HepG2 (cell line): ENCODE measurements around the gene HRH3. TPM values are rescaled to one million over a fixed set of nuclear protein-coding genes. Genes with fewer than 3 reads are reported as not detected.
A peak's percentile ranks its signal among the peaks of the same experiment; 100 is the strongest.

Source experiments
- CCAR2 ChIP-seq: fragments of 200-400 bp; formaldehyde crosslinking; optimal IDR thresholded peaks from 2 replicates; pipeline ENCODE3; 2018; ENCODE audit warnings: low read depth, mild to moderate bottlenecking, low read length, moderate library complexity
- GATAD1 ChIP-seq: IDR thresholded peaks from 2 replicates; pipeline ENCODE4 v1.6.1; 2016; ENCODE audit warnings: missing genetic modification reagents, missing compliant biosample characterization
- HCFC1 ChIP-seq: fragments of 150-350 bp; IDR thresholded peaks from 2 replicates; pipeline ENCODE4 v1.6.1; 2014; ENCODE audit warnings: low read depth, low read length
- KAT8 ChIP-seq: IDR thresholded peaks from 2 replicates; pipeline ENCODE4 v1.6.1; 2016; ENCODE audit warnings: missing genetic modification reagents, missing compliant biosample characterization
- MXI1 ChIP-seq: IDR thresholded peaks from 3 replicates; pipeline ENCODE4 v1.6.1; 2012; ENCODE audit warnings: low read depth, low read length, inconsistent platforms, borderline replicate concordance
- MYPOP ChIP-seq: sonication (generic); formaldehyde crosslinking; IDR thresholded peaks from 2 replicates; pipeline ENCODE4 v1.8.1; 2023; ENCODE audit warnings: mild to moderate bottlenecking, moderate library complexity, missing genetic modification reagents
- NR2F1 ChIP-seq, 2 experiments: fragments of 450-650 bp in 1 of 2; formaldehyde crosslinking in 1 of 2; IDR thresholded peaks; 2 replicates each; pipeline versions ENCODE4 v1.5.0 to v1.6.1; 2016 to 2020; ENCODE audit warnings: mild to moderate bottlenecking in 1 of 2, missing compliant biosample characterization in 1 of 2, missing genetic modification reagents in 1 of 2, moderate library complexity in 1 of 2
- POLR2A ChIP-seq, 2 experiments: IDR thresholded peaks; 2 replicates each; pipeline ENCODE4 v1.6.1; 2011; ENCODE audit warnings: low read depth in 2 of 2, low read length in 2 of 2, mild to moderate bottlenecking in 1 of 2, moderate library complexity in 1 of 2; ENCODE audit not compliant: insufficient read depth in 1 of 2
- RAD51 ChIP-seq: fragments of 450-650 bp; IDR thresholded peaks from 2 replicates; pipeline ENCODE4 v1.6.1; 2016; ENCODE audit warnings: borderline replicate concordance
- RARA ChIP-seq: IDR thresholded peaks from 2 replicates; pipeline ENCODE4 v1.6.1; 2016; ENCODE audit warnings: missing genetic modification reagents, missing compliant biosample characterization
- RFX5 ChIP-seq: IDR thresholded peaks from 2 replicates; pipeline ENCODE4 v1.6.1; 2011; ENCODE audit warnings: low read depth, low read length, improper control_type of control experiment
- SIN3A ChIP-seq: IDR thresholded peaks from 2 replicates; pipeline ENCODE4 v1.6.1; 2011; ENCODE audit warnings: low read depth, mild to moderate bottlenecking, control low read depth, low read length, borderline replicate concordance
- THAP9 ChIP-seq: sonication (generic); formaldehyde crosslinking; IDR thresholded peaks from 2 replicates; pipeline ENCODE4; 2020; ENCODE audit warnings: missing genetic modification reagents, mild to moderate bottlenecking, borderline replicate concordance
- UBTF ChIP-seq: sonication (generic); formaldehyde crosslinking; IDR thresholded peaks from 2 replicates; pipeline ENCODE4 v1.4.0; 2020; ENCODE audit warnings: mild to moderate bottlenecking, missing genetic modification reagents
- ZNF124 ChIP-seq: sonication (generic); formaldehyde crosslinking; IDR thresholded peaks from 2 replicates; pipeline ENCODE4 v1.4.0; 2020; ENCODE audit warnings: missing genetic modification reagents
- ZNF18 ChIP-seq: sonication (generic); formaldehyde crosslinking; IDR thresholded peaks from 2 replicates; pipeline ENCODE4 v1.8.0; 2022; ENCODE audit warnings: mild to moderate bottlenecking, missing genetic modification reagents; ENCODE audit not compliant: insufficient replicate concordance
- ZNF451 ChIP-seq: sonication (generic); formaldehyde crosslinking; IDR thresholded peaks from 2 replicates; pipeline ENCODE4 v1.5.0; 2020; ENCODE audit warnings: mild to moderate bottlenecking, missing genetic modification reagents
- ZNF468 ChIP-seq: sonication (generic); formaldehyde crosslinking; IDR thresholded peaks from 2 replicates; pipeline ENCODE4 v1.8.0; 2022; ENCODE audit warnings: mild to moderate bottlenecking, moderate library complexity, missing genetic modification reagents
- ZNF510 ChIP-seq: sonication (generic); formaldehyde crosslinking; IDR thresholded peaks from 2 replicates; pipeline ENCODE4 v1.4.0; 2020; ENCODE audit warnings: low read depth, mild to moderate bottlenecking, missing genetic modification reagents
- ZNF784 ChIP-seq: sonication (generic); formaldehyde crosslinking; IDR thresholded peaks from 2 replicates; pipeline ENCODE4 v1.5.1; 2020; ENCODE audit warnings: missing genetic modification reagents, mild to moderate bottlenecking, borderline replicate concordance
- polyA plus RNA-seq, 8 experiments: library from polyadenylated mRNA; depleted of rRNA in 3 of 8; stranded (reverse) in 7 of 8; unstranded in 1 of 8; fragments of >200 nt; fragmentation: Illumina TruSeq in 4 of 8; extraction: Trizol in 4 of 8; gene quantifications; 2 replicates each; pipeline versions ENCODE4 v1.2.1 to v1.2.3, GENCODE V29; 2011 to 2016; ENCODE audit warnings: low read depth in 4 of 8, missing spikeins in 1 of 8, mixed read lengths in 1 of 8; ENCODE audit not compliant: insufficient read depth in 1 of 8
- total RNA-seq, 5 experiments: library from RNA; depleted of rRNA; stranded (reverse); fragments of >200 nt; fragmentation: Illumina TruSeq; extraction: Trizol; gene quantifications; 2 replicates each; pipeline ENCODE4 v1.2.3, GENCODE V29; 2016; ENCODE audit warnings: low read depth in 1 of 5

The HRH3 gene
- total and polyA plus RNA-seq, 2 of the 13 experiments (the other 11 are each of a cell fraction or from before 2014, with no cell fraction given) = 0.18 TPM; not detected in 1

- TF ChIP-seq THAP9 = peak; percentile 30
- peak in 1 of 2 experiments; percentile 27; a peak in 1 of 4 replicates for TF ChIP-seq POLR2A (IDR thresholded peaks at IDR 0.05; ENCODE audit: insufficient read depth in 1 of 2, low read depth in 2 of 2, low read length in 2 of 2)
- TF ChIP-seq KAT8 = no peak; the same call in 1 of the 2 replicates
- TF ChIP-seq ZNF124 (CRISPR knock-in tag) = peak; percentile 18; the same call in 1 of the 2 replicates
- peak; percentile 12; the same call in 1 of the 2 replicates for TF ChIP-seq ZNF784 (CRISPR knock-in tag)
- TF ChIP-seq ZNF510 = 0 out of 2 replicates have a peak, but pooled peaks have one; percentile 27
- peak; percentile 83; the same call in 1 of the 2 replicates for TF ChIP-seq SIN3A
- TF ChIP-seq UBTF (CRISPR knock-in tag) = peak; percentile 25; the same call in 1 of the 2 replicates
- peak; percentile 79; the same call in 2 of the 3 replicates for TF ChIP-seq MXI1
- 0 out of 2 replicates have a peak, but pooled peaks have one; percentile 81 for TF ChIP-seq ZNF451 (CRISPR knock-in tag)
- 0 out of 2 replicates have a peak, but pooled peaks have one; percentile 53 for TF ChIP-seq ZNF468 (CRISPR knock-in tag)
- no peak for TF ChIP-seq ZNF18 (CRISPR knock-in tag)
- TF ChIP-seq NR2F1 (CRISPR knock-in tag; IDR thresholded peaks at IDR 0.05) = peak; percentile 43 to 61; a peak in 3 of 4 replicates
- peak; percentile 37; the same call in 1 of the 2 replicates for TF ChIP-seq RAD51
- TF ChIP-seq RARA (CRISPR knock-in tag) = no peak; the same call in none of the 2 replicates
- TF ChIP-seq MYPOP = no peak; the same call in 1 of the 2 replicates
- TF ChIP-seq HCFC1 = no peak
- peak; percentile 30; the same call in 1 of the 2 replicates for TF ChIP-seq GATAD1 (CRISPR knock-in tag)
- no peak for TF ChIP-seq CCAR2
- TF ChIP-seq RFX5 = peak; percentile 38; the same call in 1 of the 2 replicates
These were observed 16.9 kb upstream of the HRH3 start (continued) for GRCh38 chr20:62236766-62237513.
